LNCaP clone FGC (cell line): ENCODE measurements around the gene DMPK.

Experiments
- DNase-seq: peaks from one replicate; pipeline ENCODE4 v3.0.0-alpha.2; 2011; ENCODE audit warnings: low read depth
- H3K4me3 ChIP-seq: 2 replicates; pipeline ENCODE4 v1.5.1; 2011; ENCODE audit warnings: mild to moderate bottlenecking, low read depth, low read length, control low read depth
- TF ChIP-seq, protein P1 (sequence below): IDR thresholded peaks from 2 replicates; pipeline ENCODE4 v1.5.1; 2012; ENCODE audit warnings: mild to moderate bottlenecking; ENCODE audit not compliant: control insufficient read depth, insufficient read depth; ENCODE audit errors: extremely low read depth

The DMPK gene

DNA sequence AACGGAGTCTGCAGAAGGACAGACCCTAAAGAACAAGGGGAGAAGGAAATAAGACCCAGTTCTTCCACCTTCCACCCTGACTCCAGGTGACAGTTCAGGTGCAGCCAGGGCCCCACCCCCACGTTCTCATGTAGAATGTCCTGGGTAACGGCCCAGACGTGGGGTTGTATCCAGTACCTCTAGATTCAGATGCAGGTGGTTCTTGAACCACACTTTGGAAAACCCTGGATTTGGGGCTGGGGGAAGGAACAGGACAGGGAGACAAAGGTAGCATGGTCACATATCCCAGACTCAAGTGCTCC is 2.2 kb downstream of the DMPK start:
- no peak overlapping the region for H3K4me3 ChIP-seq
- TF ChIP-seq, protein P1, sequence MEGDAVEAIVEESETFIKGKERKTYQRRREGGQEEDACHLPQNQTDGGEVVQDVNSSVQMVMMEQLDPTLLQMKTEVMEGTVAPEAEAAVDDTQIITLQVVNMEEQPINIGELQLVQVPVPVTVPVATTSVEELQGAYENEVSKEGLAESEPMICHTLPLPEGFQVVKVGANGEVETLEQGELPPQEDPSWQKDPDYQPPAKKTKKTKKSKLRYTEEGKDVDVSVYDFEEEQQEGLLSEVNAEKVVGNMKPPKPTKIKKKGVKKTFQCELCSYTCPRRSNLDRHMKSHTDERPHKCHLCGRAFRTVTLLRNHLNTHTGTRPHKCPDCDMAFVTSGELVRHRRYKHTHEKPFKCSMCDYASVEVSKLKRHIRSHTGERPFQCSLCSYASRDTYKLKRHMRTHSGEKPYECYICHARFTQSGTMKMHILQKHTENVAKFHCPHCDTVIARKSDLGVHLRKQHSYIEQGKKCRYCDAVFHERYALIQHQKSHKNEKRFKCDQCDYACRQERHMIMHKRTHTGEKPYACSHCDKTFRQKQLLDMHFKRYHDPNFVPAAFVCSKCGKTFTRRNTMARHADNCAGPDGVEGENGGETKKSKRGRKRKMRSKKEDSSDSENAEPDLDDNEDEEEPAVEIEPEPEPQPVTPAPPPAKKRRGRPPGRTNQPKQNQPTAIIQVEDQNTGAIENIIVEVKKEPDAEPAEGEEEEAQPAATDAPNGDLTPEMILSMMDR: no peak
- no peak for DNase-seq

DNA sequence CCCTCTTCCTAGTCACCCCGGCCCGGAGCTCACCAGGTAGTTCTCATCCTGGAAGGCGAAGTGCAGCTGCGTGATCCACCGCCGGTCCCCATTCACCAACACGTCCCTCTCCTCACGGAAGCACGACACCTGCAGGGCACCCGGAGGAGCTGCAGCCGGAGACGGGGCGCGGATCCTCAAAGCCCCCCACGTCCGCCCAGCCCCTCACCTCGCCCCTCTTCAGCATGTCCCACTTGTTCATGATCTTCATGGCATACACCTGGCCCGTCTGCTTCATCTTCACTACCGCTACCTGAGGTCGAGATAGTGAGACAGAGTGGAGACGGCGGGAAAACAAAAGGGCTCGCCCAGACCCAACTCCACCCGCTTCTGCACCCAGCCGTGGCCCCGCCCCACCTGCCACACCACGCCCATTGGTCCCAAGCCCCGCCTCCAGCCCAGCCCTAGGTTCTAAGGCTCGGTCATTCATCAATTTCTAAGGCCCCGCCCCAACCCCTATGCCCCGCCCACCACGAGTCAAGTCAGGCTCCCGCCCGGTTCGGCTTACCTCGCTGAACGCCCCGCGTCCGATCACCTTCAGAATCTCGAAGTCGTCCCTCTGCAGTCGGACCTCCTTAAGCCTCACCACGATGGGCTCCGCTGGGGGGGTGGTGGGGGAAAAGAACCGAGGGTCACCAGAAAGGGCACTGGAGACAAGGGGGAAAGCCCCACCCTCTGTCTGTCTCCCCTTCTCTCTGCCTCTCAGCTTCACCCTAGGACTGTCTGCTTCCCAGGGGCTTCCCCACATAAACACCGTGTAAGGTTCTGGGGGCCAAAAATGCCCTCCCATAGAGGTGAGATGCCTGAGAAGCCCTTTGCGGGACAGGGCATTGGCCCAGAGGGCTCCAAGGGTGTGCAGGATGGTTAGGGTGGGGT is 2.8 kb downstream of the DMPK start:
- peak; percentile 39 for DNase-seq
- TF ChIP-seq, protein P1: peak; percentile 62
- H3K4me3 ChIP-seq: peak overlapping the region; percentile 26

DNA sequence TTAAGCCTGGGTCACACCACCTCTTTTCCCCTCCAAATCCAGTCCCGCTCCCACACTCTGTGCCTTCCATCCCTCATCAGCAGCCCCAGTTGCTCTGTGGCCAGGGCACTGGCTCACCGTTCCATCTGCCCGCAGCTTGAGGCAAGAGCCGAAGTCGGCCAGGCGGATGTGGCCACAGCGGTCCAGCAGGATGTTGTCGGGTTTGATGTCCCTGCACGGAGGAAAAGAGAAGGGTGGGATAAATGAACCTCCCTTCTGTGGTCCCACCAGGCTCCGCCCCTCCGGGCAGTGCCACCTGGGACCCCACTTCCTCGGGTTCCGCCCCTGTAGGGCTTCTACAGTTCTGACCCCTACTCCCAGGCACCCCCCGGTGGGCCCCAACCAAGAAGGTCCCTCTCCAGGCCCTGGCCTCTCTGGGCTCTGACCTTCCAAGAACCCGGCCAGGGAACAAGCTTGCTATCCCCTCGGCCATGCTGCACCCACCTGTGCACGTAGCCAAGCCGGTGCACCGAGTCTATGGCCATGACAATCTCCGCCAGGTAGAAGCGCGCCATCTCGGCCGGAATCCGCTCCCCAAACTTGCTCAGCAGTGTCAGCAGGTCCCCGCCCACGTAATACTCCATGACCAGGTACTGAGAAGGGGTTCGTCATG is 4.2 kb downstream of the DMPK start:
- TF ChIP-seq, protein P1: no peak
- H3K4me3 ChIP-seq: no peak overlapping the region
- DNase-seq: no peak

DNA sequence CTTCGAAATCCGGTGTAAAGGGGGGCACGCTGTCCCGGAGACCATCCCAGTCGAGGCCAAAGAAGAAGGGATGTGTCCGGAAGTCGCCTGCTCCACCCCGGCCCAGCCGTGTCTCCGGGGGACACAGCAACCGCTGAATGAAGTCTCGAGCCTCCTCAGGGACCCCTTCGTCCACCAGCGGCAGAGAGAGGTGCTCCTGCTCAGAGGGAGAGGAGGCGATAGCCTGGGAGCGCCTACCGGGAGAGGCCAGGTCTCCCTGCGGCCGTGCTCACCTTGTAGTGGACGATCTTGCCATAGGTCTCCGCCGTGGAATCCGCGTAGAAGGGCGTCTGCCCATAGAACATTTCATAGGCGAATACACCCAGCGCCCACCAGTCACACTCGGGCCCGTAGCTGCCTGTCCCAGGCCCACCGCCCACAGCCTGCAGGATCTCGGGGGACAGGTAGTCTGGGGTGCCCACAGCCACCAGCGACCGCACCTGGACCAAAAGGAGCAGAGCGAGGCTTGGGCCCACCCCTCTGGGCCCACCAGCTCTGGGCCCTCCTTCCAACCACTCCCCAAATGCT is 4.8 kb downstream of the DMPK start:
- H3K4me3 ChIP-seq: no peak overlapping the region
- no peak for DNase-seq
- TF ChIP-seq, protein P1: no peak

DNA sequence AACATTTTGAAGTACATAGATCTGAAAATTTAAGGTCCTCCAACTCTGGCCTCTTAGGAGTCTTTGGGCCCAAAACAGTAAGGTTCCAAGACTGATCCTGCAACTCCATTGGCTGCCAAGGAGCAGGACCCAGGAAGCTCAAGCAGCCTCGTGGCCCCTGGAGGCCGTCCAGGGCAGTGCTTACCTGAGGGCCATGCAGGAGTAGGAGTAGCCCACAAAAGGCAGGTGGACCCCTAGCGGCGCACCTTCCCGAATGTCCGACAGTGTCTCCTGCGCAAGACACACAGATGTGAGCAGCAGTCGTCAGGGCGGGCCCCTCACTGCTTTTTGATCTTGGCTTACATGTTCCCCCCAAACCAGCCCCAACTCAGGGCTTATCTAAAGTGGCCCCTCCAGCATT is 7.5 kb downstream of the DMPK start:
- TF ChIP-seq, protein P1: no peak
- DNase-seq: no peak
- H3K4me3 ChIP-seq: no peak overlapping the region

DNA sequence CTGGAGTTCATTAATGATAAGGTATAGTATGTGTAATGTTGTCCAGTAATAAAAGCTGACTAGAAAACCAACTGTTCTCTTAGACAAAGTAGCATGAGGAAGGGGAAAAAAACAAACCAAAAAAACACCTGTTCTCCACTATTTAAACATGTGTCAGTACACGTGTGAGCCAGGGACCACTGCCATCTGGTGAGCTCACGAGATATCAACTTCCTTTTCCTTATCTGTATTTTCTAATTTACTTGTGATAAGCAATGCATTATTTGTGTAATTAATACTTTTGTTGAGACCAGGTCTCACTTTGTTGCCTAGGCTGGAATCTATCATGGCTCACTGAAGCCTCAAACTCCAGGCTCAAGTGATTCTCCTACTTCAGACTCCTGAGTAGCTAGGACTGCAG is 8.9 kb downstream of the DMPK start:
- DNase-seq: no peak
- no peak overlapping the region for H3K4me3 ChIP-seq
- TF ChIP-seq, protein P1: no peak
